HL-60 (cell line): ENCODE data around the gene STIMATE.

Source experiments
- DNase-seq, 2 experiments: peaks; one replicate each; pipeline ENCODE4 v3.0.0-alpha.2; 2010 to 2020; ENCODE audit warnings: low read depth in 1 of 2, low spot score in 1 of 2
- H3K27ac ChIP-seq: fragments of 250-450 bp; sonication (Bioruptor Pico); replicated peaks from 2 replicates; pipeline ENCODE4 v1.5.1; 2020; ENCODE audit warnings: mild to moderate bottlenecking, moderate library complexity
- H3K27me3 ChIP-seq: fragments of 250-450 bp; sonication (Bioruptor Pico); 2 replicates; pipeline ENCODE4 v1.5.1; 2021; ENCODE audit warnings: mild to moderate bottlenecking, moderate library complexity; ENCODE audit not compliant: insufficient read depth, poor library complexity, severe bottlenecking
- H3K4me3 ChIP-seq: replicated peaks from 2 replicates; pipeline ENCODE4 v1.5.1; 2011; ENCODE audit warnings: mild to moderate bottlenecking, control low read depth, low read length; ENCODE audit not compliant: insufficient read depth
- CTCF ChIP-seq: IDR thresholded peaks from one replicate; pipeline ENCODE4 v1.5.1; 2011; ENCODE audit warnings: low read length, control low read depth, inconsistent platforms; ENCODE audit not compliant: insufficient read depth
- GABPA ChIP-seq: IDR thresholded peaks from 2 replicates; pipeline ENCODE4 v1.6.1; 2012; ENCODE audit warnings: low read depth
- POLR2AphosphoS5 ChIP-seq: IDR thresholded peaks from 2 replicates; pipeline ENCODE4 v1.6.1; 2012; ENCODE audit warnings: low read depth
- SPI1 ChIP-seq: IDR thresholded peaks from 2 replicates; pipeline ENCODE4 v1.6.1; 2012; ENCODE audit warnings: low read depth, mild to moderate bottlenecking, borderline replicate concordance
- TF ChIP-seq, protein P1 (sequence below): IDR thresholded peaks from 2 replicates; pipeline ENCODE4 v1.6.1; 2012; ENCODE audit warnings: low read depth; ENCODE audit not compliant: insufficient replicate concordance

Gene STIMATE

DNA sequence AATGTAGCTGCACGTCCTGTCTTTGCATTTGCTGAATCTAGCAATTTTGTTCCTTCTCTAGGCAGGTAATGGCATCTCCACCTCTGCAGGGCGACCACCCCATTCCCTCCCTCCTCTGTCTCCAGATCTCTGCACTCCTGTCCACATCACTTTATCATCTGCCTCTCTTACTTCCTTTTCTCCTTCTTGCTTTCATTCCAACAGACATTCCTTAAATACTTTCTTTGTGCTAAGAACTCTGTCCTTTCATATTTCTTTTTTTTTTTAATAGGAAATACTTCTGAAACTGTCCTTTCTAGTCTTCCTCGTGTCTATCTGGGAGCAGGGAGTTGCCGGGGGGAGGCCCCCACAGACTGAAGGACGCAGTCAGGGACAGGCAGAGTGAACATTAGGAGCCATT, 95.5 kb downstream of the STIMATE start:
- Histone ChIP-seq H3K27ac (no peak overlapping the region), H3K4me3 (no peak overlapping the region), H3K27me3 (no peaks in the 10 kb centered on the region)
- TF ChIP-seq, protein P1, sequence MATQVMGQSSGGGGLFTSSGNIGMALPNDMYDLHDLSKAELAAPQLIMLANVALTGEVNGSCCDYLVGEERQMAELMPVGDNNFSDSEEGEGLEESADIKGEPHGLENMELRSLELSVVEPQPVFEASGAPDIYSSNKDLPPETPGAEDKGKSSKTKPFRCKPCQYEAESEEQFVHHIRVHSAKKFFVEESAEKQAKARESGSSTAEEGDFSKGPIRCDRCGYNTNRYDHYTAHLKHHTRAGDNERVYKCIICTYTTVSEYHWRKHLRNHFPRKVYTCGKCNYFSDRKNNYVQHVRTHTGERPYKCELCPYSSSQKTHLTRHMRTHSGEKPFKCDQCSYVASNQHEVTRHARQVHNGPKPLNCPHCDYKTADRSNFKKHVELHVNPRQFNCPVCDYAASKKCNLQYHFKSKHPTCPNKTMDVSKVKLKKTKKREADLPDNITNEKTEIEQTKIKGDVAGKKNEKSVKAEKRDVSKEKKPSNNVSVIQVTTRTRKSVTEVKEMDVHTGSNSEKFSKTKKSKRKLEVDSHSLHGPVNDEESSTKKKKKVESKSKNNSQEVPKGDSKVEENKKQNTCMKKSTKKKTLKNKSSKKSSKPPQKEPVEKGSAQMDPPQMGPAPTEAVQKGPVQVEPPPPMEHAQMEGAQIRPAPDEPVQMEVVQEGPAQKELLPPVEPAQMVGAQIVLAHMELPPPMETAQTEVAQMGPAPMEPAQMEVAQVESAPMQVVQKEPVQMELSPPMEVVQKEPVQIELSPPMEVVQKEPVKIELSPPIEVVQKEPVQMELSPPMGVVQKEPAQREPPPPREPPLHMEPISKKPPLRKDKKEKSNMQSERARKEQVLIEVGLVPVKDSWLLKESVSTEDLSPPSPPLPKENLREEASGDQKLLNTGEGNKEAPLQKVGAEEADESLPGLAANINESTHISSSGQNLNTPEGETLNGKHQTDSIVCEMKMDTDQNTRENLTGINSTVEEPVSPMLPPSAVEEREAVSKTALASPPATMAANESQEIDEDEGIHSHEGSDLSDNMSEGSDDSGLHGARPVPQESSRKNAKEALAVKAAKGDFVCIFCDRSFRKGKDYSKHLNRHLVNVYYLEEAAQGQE = no peak
- TF ChIP-seq GABPA = no peak
- TF ChIP-seq SPI1 = no peak
- no peak for TF ChIP-seq POLR2AphosphoS5
- no peak for TF ChIP-seq CTCF
- no peak for DNase-seq

DNA sequence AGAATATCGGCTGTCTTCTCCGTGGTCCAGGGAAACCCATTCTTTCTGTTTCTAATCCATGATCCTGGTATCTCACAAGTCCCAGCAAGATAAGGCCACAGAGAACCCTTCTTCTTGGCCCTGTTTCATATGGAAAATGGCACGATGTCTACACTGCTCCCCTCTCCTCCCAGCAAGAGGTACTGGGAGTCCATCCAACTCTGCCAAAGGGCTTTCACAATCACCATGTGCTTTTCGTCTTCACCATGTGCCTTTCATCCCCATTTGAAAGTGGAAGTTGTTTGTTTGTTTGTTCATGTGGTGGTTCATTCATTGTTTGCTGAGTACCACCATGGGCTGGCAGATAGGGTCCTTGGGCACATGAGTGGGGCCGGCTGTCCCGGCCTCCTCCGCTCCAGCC, 97.3 kb downstream of the STIMATE start:
- Histone ChIP-seq H3K4me3 (no peak overlapping the region), H3K27ac (no peak overlapping the region), H3K27me3 (no peaks in the 10 kb centered on the region)
- TF ChIP-seq POLR2AphosphoS5 = no peak
- no peak for TF ChIP-seq SPI1
- DNase-seq = no peak

DNA sequence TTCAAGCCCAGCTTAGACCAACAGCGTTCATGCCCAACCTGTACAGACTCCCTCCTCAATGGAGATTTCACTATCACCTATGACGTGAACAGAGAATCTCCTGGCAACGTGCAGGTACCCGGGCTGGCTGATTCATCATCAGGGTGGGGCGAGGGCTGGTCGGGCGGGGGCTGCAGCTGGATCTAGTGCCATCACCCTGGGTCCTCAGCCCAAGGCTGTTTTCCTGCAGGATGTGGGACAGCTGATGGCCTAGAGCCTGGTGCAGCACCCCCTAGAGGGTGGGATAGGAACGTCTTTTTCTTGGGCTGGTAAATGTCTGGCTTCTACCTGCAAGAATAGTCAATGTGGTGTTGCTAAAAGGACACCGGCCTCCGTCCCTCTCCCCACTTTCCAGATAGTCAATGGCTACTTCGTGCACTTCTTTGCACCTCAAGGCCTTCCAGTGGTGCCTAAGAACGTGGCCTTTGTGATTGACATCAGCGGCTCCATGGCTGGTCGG, 98.3 kb downstream of the STIMATE start:
- Histone ChIP-seq H3K4me3 (no peak overlapping the region), H3K27me3 (no peaks in the 10 kb centered on the region), H3K27ac (no peak overlapping the region)
- DNase-seq = peak in 1 of 2 experiments; percentile 13
- TF ChIP-seq CTCF = no peak
- no peak for TF ChIP-seq GABPA
- TF ChIP-seq SPI1 = no peak
- TF ChIP-seq, protein P1 = no peak
- no peak for TF ChIP-seq POLR2AphosphoS5

GRCh38 chr3:52798376-52798977, 98.9 kb downstream of the STIMATE start:
- H3K27me3 ChIP-seq = no peaks in the 10 kb centered on the region
- no peak for DNase-seq
- TF ChIP-seq GABPA (no peak), SPI1 (no peak), CTCF (no peak), POLR2AphosphoS5 (no peak)
- TF ChIP-seq, protein P1 = no peak

More at GRCh38 chr3:52798376-52798977, 98.9 kb downstream of the STIMATE start:
- Histone ChIP-seq H3K27ac (no peak overlapping the region), H3K4me3 (no peak overlapping the region)
